SK-N-SH treated with all-trans-retinoic acid at 6 μM for 48 hours (cell line): Measurements from ENCODE around the gene ABCF2.

ENCODE experiments used
- ATAC-seq: fragments of 200-7000 bp; cut with Tn5 transposase; 3 replicates; pipeline ENCODE4 v1.9.1; 2020; ENCODE audit warnings: mild to moderate bottlenecking, moderate library complexity
- ARNTL ChIP-seq: fragments of 450-650 bp; formaldehyde crosslinking; IDR thresholded peaks from 2 replicates; pipeline ENCODE4 v1.5.0; 2020; ENCODE audit warnings: low read depth, mild to moderate bottlenecking, moderate library complexity, borderline replicate concordance
- BACH2 ChIP-seq: fragments of 250-450 bp; sonication (Bioruptor Pico); IDR thresholded peaks from 2 replicates; pipeline ENCODE4 v1.9.0; 2021; ENCODE audit warnings: mild to moderate bottlenecking, borderline replicate concordance
- CSDC2 ChIP-seq: fragments of 250-450 bp; sonication (Bioruptor Pico); IDR thresholded peaks from 2 replicates; pipeline ENCODE4 v1.5.0; 2020; ENCODE audit warnings: mild to moderate bottlenecking, moderate library complexity
- ESRRG ChIP-seq: fragments of 250-450 bp; sonication (Bioruptor Pico); IDR thresholded peaks from 2 replicates; pipeline ENCODE4 v1.6.1; 2021; ENCODE audit warnings: mild to moderate bottlenecking
- GLIS3 ChIP-seq: fragments of 250-450 bp; sonication (Bioruptor Pico); IDR thresholded peaks from 2 replicates; pipeline ENCODE4 v1.5.0; 2020; ENCODE audit warnings: mild to moderate bottlenecking, moderate library complexity
- ISL1 ChIP-seq: fragments of 250-450 bp; sonication (Bioruptor Pico); IDR thresholded peaks from 2 replicates; pipeline ENCODE4 v2.1.2; 2022; ENCODE audit warnings: mild to moderate bottlenecking, moderate library complexity
- OSR1 ChIP-seq: fragments of 250-450 bp; sonication (Bioruptor Pico); IDR thresholded peaks from 2 replicates; pipeline ENCODE4 v1.8.0; 2022; ENCODE audit warnings: moderate library complexity, mild to moderate bottlenecking, inconsistent platforms
- PPARA ChIP-seq: fragments of 250-450 bp; sonication (Bioruptor Pico); IDR thresholded peaks from 2 replicates; pipeline ENCODE4 v1.5.0; 2020; ENCODE audit warnings: mild to moderate bottlenecking, borderline replicate concordance
- RARB ChIP-seq: fragments of 250-450 bp; sonication (Bioruptor Pico); IDR thresholded peaks from 2 replicates; pipeline ENCODE4 v1.8.0; 2021; ENCODE audit warnings: mild to moderate bottlenecking, moderate library complexity
- SNAI2 ChIP-seq: fragments of 250-450 bp; sonication (Bioruptor Pico); IDR thresholded peaks from 2 replicates; pipeline ENCODE4 v1.5.0; 2020; ENCODE audit warnings: mild to moderate bottlenecking, moderate library complexity
- TOX ChIP-seq: fragments of 250-450 bp; sonication (Bioruptor Pico); IDR thresholded peaks from 2 replicates; pipeline ENCODE4 v1.8.0; 2021; ENCODE audit warnings: mild to moderate bottlenecking, moderate library complexity, borderline replicate concordance
- ZC3H10 ChIP-seq: fragments of 250-450 bp; sonication (Bioruptor Pico); IDR thresholded peaks from 2 replicates; pipeline ENCODE4 v1.5.1; 2021; ENCODE audit warnings: mild to moderate bottlenecking, moderate library complexity
- ZFP30 ChIP-seq: fragments of 450-650 bp; formaldehyde crosslinking; IDR thresholded peaks from 2 replicates; pipeline ENCODE4 v1.5.0; 2022; ENCODE audit warnings: mild to moderate bottlenecking, moderate library complexity
- ZNF565 ChIP-seq: fragments of 450-650 bp; formaldehyde crosslinking; conservative IDR thresholded peaks from 2 replicates; pipeline ENCODE4 v1.5.0; 2020; ENCODE audit warnings: low read depth, mild to moderate bottlenecking, moderate library complexity
- ZNF70 ChIP-seq: fragments of 450-650 bp; formaldehyde crosslinking; IDR thresholded peaks from 2 replicates; pipeline ENCODE4 v1.5.0; 2020; ENCODE audit warnings: mild to moderate bottlenecking, moderate library complexity
- ZNF8 ChIP-seq: fragments of 450-650 bp; formaldehyde crosslinking; IDR thresholded peaks from 2 replicates; pipeline ENCODE4 v1.5.0; 2020; ENCODE audit warnings: mild to moderate bottlenecking, moderate library complexity
- TF ChIP-seq, protein P1 (sequence below): fragments of 250-450 bp; sonication (Bioruptor Pico); IDR thresholded peaks from 2 replicates; pipeline ENCODE4 v1.5.0; 2020; ENCODE audit warnings: mild to moderate bottlenecking, moderate library complexity
- TF ChIP-seq, protein P2 (sequence below): fragments of 250-450 bp; sonication (Bioruptor Pico); IDR thresholded peaks from 2 replicates; pipeline ENCODE4 v1.5.1; 2021; ENCODE audit warnings: mild to moderate bottlenecking, moderate library complexity
- TF ChIP-seq, protein P3 (sequence below): fragments of 250-450 bp; sonication (Bioruptor Pico); IDR thresholded peaks from 2 replicates; pipeline ENCODE4 v1.5.1; 2020; ENCODE audit warnings: low read depth, mild to moderate bottlenecking, moderate library complexity
- TF ChIP-seq, protein P4 (sequence below): fragments of 250-450 bp; sonication (Bioruptor Pico); IDR thresholded peaks from 2 replicates; pipeline ENCODE4 v1.8.0; 2020; ENCODE audit warnings: mild to moderate bottlenecking, moderate library complexity, borderline replicate concordance

ABCF2 gene

DNA sequence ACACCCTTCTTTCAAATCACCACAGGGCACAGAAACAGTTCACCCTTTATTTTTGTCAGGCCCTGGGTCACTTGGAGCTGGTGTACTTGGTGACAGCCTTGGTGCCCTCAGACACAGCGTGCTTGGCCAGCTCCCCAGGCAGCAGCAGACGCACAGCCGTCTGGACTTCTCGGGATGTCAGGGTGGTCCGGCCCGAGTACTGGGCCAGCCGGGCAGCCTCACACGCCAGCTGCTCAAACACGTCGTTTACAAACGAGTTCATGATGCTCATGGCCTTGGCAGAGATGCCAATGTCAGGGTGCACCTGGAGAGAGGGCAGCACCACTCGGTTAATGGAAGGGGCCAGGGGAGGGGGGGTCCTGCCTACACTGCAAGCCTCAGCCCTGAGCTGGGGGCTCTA, 19.2 kb downstream of the ABCF2 start:
- ATAC-seq, result no peak
- TF ChIP-seq CSDC2 (CRISPR knock-in tag) (no peak), RARB (no peak), ZNF8 (CRISPR knock-in tag) (no peak), ZNF70 (CRISPR knock-in tag) (no peak)

DNA sequence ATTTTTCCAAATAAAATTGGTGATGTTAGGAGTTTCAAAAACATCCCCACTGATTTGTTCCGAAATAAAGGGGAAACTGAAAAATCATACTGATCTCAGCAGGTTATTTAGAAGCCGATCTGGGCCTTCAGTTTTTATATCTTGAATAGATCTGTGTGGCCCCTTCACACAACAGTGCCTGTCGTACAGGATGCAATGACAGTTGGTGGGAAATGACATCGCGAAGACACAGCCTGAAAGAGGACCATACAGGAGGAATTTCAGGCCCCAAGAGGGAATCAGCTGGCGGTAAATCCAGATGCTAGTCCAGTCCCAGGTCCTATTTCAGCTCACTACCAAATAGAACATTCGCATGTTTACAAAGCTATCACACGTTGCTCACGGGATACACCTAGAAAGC, 19.7 kb downstream of the ABCF2 start:
- TF ChIP-seq, protein P1, sequence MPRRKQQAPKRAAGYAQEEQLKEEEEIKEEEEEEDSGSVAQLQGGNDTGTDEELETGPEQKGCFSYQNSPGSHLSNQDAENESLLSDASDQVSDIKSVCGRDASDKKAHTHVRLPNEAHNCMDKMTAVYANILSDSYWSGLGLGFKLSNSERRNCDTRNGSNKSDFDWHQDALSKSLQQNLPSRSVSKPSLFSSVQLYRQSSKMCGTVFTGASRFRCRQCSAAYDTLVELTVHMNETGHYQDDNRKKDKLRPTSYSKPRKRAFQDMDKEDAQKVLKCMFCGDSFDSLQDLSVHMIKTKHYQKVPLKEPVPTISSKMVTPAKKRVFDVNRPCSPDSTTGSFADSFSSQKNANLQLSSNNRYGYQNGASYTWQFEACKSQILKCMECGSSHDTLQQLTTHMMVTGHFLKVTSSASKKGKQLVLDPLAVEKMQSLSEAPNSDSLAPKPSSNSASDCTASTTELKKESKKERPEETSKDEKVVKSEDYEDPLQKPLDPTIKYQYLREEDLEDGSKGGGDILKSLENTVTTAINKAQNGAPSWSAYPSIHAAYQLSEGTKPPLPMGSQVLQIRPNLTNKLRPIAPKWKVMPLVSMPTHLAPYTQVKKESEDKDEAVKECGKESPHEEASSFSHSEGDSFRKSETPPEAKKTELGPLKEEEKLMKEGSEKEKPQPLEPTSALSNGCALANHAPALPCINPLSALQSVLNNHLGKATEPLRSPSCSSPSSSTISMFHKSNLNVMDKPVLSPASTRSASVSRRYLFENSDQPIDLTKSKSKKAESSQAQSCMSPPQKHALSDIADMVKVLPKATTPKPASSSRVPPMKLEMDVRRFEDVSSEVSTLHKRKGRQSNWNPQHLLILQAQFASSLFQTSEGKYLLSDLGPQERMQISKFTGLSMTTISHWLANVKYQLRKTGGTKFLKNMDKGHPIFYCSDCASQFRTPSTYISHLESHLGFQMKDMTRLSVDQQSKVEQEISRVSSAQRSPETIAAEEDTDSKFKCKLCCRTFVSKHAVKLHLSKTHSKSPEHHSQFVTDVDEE (CRISPR knock-in tag), result no peak
- TF ChIP-seq ISL1 (no peak), BACH2 (CRISPR knock-in tag) (no peak), ZNF565 (no peak), ZNF70 (CRISPR knock-in tag) (no peak), TOX (no peak), OSR1 (CRISPR knock-in tag) (no peak), ZC3H10 (CRISPR knock-in tag) (no peak), GLIS3 (CRISPR knock-in tag) (no peak), SNAI2 (CRISPR knock-in tag) (no peak), ZFP30 (CRISPR knock-in tag) (no peak)
- TF ChIP-seq, protein P2, sequence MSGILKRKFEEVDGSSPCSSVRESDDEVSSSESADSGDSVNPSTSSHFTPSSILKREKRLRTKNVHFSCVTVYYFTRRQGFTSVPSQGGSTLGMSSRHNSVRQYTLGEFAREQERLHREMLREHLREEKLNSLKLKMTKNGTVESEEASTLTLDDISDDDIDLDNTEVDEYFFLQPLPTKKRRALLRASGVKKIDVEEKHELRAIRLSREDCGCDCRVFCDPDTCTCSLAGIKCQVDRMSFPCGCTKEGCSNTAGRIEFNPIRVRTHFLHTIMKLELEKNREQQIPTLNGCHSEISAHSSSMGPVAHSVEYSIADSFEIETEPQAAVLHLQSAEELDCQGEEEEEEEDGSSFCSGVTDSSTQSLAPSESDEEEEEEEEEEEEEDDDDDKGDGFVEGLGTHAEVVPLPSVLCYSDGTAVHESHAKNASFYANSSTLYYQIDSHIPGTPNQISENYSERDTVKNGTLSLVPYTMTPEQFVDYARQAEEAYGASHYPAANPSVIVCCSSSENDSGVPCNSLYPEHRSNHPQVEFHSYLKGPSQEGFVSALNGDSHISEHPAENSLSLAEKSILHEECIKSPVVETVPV (CRISPR knock-in tag), result no peak
- TF ChIP-seq, protein P3, sequence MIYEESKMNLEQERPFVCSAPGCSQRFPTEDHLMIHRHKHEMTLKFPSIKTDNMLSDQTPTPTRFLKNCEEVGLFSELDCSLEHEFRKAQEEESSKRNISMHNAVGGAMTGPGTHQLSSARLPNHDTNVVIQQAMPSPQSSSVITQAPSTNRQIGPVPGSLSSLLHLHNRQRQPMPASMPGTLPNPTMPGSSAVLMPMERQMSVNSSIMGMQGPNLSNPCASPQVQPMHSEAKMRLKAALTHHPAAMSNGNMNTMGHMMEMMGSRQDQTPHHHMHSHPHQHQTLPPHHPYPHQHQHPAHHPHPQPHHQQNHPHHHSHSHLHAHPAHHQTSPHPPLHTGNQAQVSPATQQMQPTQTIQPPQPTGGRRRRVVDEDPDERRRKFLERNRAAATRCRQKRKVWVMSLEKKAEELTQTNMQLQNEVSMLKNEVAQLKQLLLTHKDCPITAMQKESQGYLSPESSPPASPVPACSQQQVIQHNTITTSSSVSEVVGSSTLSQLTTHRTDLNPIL (CRISPR knock-in tag), result no peak
- TF ChIP-seq, protein P4, sequence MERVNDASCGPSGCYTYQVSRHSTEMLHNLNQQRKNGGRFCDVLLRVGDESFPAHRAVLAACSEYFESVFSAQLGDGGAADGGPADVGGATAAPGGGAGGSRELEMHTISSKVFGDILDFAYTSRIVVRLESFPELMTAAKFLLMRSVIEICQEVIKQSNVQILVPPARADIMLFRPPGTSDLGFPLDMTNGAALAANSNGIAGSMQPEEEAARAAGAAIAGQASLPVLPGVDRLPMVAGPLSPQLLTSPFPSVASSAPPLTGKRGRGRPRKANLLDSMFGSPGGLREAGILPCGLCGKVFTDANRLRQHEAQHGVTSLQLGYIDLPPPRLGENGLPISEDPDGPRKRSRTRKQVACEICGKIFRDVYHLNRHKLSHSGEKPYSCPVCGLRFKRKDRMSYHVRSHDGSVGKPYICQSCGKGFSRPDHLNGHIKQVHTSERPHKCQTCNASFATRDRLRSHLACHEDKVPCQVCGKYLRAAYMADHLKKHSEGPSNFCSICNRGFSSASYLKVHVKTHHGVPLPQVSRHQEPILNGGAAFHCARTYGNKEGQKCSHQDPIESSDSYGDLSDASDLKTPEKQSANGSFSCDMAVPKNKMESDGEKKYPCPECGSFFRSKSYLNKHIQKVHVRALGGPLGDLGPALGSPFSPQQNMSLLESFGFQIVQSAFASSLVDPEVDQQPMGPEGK (CRISPR knock-in tag), result no peak
- no peak for ATAC-seq

DNA sequence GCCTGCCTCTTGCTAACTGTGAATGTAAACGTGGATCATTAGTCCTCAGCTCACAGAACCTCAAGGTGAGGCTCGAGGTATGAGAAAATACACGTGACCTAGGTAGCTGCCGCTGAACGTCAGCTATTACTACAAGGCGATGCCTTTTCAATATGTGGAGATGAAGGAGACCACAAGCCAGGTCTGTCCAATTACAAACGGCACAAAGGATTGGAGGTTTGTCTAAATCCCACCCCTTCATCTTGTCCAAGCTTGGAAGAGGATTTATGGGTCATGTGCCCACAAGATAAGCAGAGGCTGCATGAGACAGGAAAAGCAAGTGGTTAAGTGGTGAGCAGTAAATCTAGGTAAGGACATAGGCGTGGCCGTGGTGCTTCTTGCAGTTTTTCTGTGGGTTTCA, 20.1 kb downstream of the ABCF2 start:
- no peak for ATAC-seq
- TF ChIP-seq ZNF565, result no peak
- no peak for TF ChIP-seq OSR1 (CRISPR knock-in tag)
- TF ChIP-seq RARB, result no peak
- TF ChIP-seq, protein P2 (CRISPR knock-in tag), result no peak
- TF ChIP-seq ISL1, result no peak
- no peak for TF ChIP-seq ZC3H10 (CRISPR knock-in tag)
- no peak for TF ChIP-seq ZNF8 (CRISPR knock-in tag)
- TF ChIP-seq ARNTL (CRISPR knock-in tag), result no peak

DNA sequence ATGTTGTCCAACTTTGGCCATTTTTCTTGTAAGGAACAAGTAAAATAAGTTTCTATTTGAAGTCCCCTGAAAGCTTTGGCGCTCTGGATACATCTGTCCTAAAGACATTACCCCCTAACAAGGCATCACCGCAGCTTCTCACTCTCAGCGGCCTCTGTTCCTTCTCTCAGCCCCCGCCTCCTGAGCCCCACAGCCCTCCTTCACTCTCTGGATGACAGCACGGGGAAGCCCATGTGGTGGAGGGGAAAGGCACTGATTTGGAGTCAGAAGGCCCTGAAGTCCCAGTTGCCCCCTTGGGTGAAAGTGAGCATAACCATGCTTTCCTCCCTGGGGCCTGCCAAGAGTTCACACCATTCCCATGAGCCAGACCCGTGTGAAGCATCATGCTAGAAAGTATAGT, 21.3 kb downstream of the ABCF2 start:
- no peak for ATAC-seq
- TF ChIP-seq, protein P2 (CRISPR knock-in tag), result no peak
- TF ChIP-seq PPARA (CRISPR knock-in tag), result no peak
- TF ChIP-seq ESRRG, result no peak
- TF ChIP-seq, protein P3 (CRISPR knock-in tag), result no peak
- no peak for TF ChIP-seq TOX
- TF ChIP-seq ZC3H10 (CRISPR knock-in tag), result no peak
- TF ChIP-seq ARNTL (CRISPR knock-in tag), result no peak
